Stimulated activated naive CD8-positive, alpha-beta T cell treated with anti-CD3 and anti-CD28 coated beads, Interleukin-15, Interleukin-2, amounts not matched to agents 100 ng/mL and 50 ng/mL, for 24 hours (primary cell): ENCODE data around the gene CAPN9.
"Not testable (repeated sequence)": the region's sequence is repeated elsewhere in the genome, so short reads cannot be mapped to it uniquely, and the experiment has no call there.

ENCODE experiments used
- H3K27ac Mint-ChIP-seq: one replicate; pipeline ENCODE4 v1.8.0; 2021; ENCODE audit warnings: mild to moderate bottlenecking, mixed read lengths
- H3K27me3 Mint-ChIP-seq: one replicate; pipeline ENCODE4 v1.8.0; 2021; ENCODE audit warnings: mixed read lengths
- H3K36me3 Mint-ChIP-seq: one replicate; pipeline ENCODE4 v1.8.0; 2021; ENCODE audit warnings: low read depth, mixed read lengths
- H3K4me1 Mint-ChIP-seq: one replicate; pipeline ENCODE4 v1.8.0; 2021; ENCODE audit warnings: low read depth, mixed read lengths
- H3K4me3 Mint-ChIP-seq: one replicate; pipeline ENCODE4 v1.8.0; 2021; ENCODE audit warnings: mild to moderate bottlenecking, mixed read lengths
- H3K9me3 Mint-ChIP-seq: one replicate; pipeline ENCODE4 v1.8.0; 2021; ENCODE audit warnings: mixed read lengths

CAPN9 gene

GRCh38 chr1:230843503-230844309 lies 96.5 kb downstream of the CAPN9 start:
- H3K36me3 Mint-ChIP-seq, result peaks cover 3% of the 10 kb centered on the region
- no peaks in the 10 kb centered on the region for H3K27me3 Mint-ChIP-seq
- no peaks in the 10 kb centered on the region for H3K9me3 Mint-ChIP-seq
- H3K27ac Mint-ChIP-seq, result no peak overlapping the region
- no peaks in the 10 kb centered on the region for H3K4me1 Mint-ChIP-seq
- H3K4me3 Mint-ChIP-seq, result no peak overlapping the region

GRCh38 chr1:230844561-230844960 lies 97.4 kb downstream of the CAPN9 start:
- no peak overlapping the region for H3K4me3 Mint-ChIP-seq
- H3K36me3 Mint-ChIP-seq, result no peaks in the 10 kb centered on the region
- H3K9me3 Mint-ChIP-seq, result no peaks in the 10 kb centered on the region
- H3K4me1 Mint-ChIP-seq, result no peaks in the 10 kb centered on the region
- no peaks in the 10 kb centered on the region for H3K27me3 Mint-ChIP-seq
- H3K27ac Mint-ChIP-seq, result no peak overlapping the region

- H3K9me3 Mint-ChIP-seq, H3K4me1 Mint-ChIP-seq, H3K27ac Mint-ChIP-seq, H3K36me3 Mint-ChIP-seq, H3K4me3 Mint-ChIP-seq, H3K27me3 Mint-ChIP-seq: not testable (repeated sequence)
Observed at GRCh38 chr1:230845184-230845583, 98.0 kb downstream of the CAPN9 start.

- H3K27me3 Mint-ChIP-seq, result no peaks in the 10 kb centered on the region
- no peak overlapping the region for H3K27ac Mint-ChIP-seq
- H3K4me1 Mint-ChIP-seq, result no peaks in the 10 kb centered on the region
- no peaks in the 10 kb centered on the region for H3K9me3 Mint-ChIP-seq
- no peak overlapping the region for H3K4me3 Mint-ChIP-seq
- H3K36me3 Mint-ChIP-seq, result peaks cover 8% of the 10 kb centered on the region
Observed at GRCh38 chr1:230848235-230848634, 101.0 kb downstream of the CAPN9 start.

- peaks cover 12% of the 10 kb centered on the region for H3K36me3 Mint-ChIP-seq
- no peaks in the 10 kb centered on the region for H3K27me3 Mint-ChIP-seq
- H3K27ac Mint-ChIP-seq, result no peak overlapping the region
- no peak overlapping the region for H3K4me3 Mint-ChIP-seq
- H3K4me1 Mint-ChIP-seq, result no peaks in the 10 kb centered on the region
- H3K9me3 Mint-ChIP-seq, result no peaks in the 10 kb centered on the region
Observed at GRCh38 chr1:230849451-230850224, 102.5 kb downstream of the CAPN9 start.

GRCh38 chr1:230850547-230850946 lies 103.4 kb downstream of the CAPN9 start:
- H3K27ac Mint-ChIP-seq, result no peak overlapping the region
- no peaks in the 10 kb centered on the region for H3K4me1 Mint-ChIP-seq
- no peak overlapping the region for H3K4me3 Mint-ChIP-seq
- H3K36me3 Mint-ChIP-seq, result peaks cover 12% of the 10 kb centered on the region
- H3K27me3 Mint-ChIP-seq, result no peaks in the 10 kb centered on the region
- H3K9me3 Mint-ChIP-seq, result no peaks in the 10 kb centered on the region

GRCh38 chr1:230851291-230851691 lies 104.1 kb downstream of the CAPN9 start:
- Mint-ChIP-seq H3K27ac (no peak overlapping the region), H3K4me3 (no peak overlapping the region), H3K4me1 (no peaks in the 10 kb centered on the region), H3K27me3 (no peaks in the 10 kb centered on the region), H3K9me3 (no peaks in the 10 kb centered on the region), H3K36me3 (peaks cover 12% of the 10 kb centered on the region)
